GM18505 (cell line): Measurements from ENCODE around the gene OBSL1.

ENCODE experiments used
- ATAC-seq: cut with Tn5 transposase; IDR thresholded peaks from one replicate; pipeline ENCODE4 v1.9.1; 2021; ENCODE audit not compliant: unreplicated experiment
- POLR2A ChIP-seq: IDR thresholded peaks from 4 replicates; pipeline ENCODE4 v1.6.1; 2011; ENCODE audit warnings: borderline replicate concordance; ENCODE audit not compliant: insufficient read depth, insufficient read length; ENCODE audit errors: extremely low read depth

Gene OBSL1

GRCh38 chr2:219555956-219556355 is 15.4 kb downstream of the OBSL1 start:
- no peak for ATAC-seq
- no peak for TF ChIP-seq POLR2A

GRCh38 chr2:219554350-219554749 is 17.0 kb downstream of the OBSL1 start:
- ATAC-seq, result no peak
- TF ChIP-seq POLR2A, result no peak

GRCh38 chr2:219553463-219553963 is 17.8 kb downstream of the OBSL1 start:
- ATAC-seq, result no peak
- TF ChIP-seq POLR2A, result no peak

DNA sequence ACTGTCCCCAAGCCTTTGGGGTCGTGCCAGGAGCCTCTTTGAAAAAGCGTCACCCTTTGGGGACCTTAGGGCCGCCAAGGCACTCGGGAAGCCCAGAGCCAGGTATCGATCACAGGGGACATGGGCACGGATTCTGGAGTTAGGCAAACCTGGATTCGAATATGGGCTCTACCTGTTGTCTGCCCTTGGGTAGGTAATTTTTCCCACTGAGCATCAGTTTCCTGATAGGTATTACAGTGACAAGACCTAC is 18.2 kb downstream of the OBSL1 start:
- no peak for TF ChIP-seq POLR2A
- no peak for ATAC-seq

GRCh38 chr2:219552382-219553167 is 18.8 kb downstream of the OBSL1 start:
- TF ChIP-seq POLR2A, result no peak
- peak; percentile 89 for ATAC-seq

DNA sequence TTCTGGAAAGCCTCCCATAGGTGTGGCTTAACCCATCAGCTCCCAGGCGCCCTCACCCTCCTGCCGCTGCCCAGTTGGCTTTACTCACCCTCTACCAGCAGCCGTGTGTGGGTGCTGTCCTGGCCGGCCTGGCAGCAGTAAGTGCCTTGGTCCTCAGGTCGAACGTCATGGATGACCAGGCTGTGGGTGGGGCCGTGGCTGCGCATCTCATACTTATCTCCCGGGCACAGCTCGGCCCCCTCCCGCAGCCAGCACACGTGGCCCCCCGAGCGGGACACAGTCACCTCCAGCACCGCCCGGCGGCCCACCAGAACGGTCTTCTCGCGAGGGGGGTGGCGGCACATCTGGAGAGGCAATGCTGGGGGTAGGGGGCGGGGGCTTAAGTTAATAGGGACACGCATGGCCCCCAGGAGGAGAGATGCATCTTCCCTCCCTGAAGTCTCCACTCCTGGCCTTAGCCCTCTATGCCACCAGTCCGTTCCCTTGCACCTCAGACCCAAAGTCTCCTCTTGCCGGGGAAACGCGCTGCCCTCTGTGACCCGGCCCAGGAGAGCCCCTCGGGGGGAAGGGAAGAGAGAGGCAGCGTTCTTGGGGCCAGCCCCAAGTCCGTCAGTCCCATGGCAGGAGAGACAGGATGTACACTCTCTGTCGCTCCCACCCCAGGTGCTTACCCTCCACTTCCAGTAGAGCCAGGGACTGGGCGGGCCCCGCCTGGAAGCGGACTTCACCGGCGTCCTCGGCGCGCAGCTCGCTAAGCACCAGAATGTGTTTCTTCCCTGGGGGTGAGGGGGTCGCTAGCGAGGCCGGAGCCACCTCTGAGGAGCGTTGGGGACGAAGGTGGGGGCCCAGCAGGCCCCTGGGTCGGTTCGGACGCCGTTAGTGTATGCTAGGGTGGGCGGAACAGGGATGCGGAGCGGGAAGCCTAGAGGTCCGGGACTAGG is 19.6 kb downstream of the OBSL1 start:
- ATAC-seq, result peak; percentile 9

GRCh38 chr2:219549619-219550018 is 21.7 kb downstream of the OBSL1 start:
- ATAC-seq, result no peak

More for the DNA sequence above, 19.6 kb downstream of the OBSL1 start:
- no peak for TF ChIP-seq POLR2A

DNA sequence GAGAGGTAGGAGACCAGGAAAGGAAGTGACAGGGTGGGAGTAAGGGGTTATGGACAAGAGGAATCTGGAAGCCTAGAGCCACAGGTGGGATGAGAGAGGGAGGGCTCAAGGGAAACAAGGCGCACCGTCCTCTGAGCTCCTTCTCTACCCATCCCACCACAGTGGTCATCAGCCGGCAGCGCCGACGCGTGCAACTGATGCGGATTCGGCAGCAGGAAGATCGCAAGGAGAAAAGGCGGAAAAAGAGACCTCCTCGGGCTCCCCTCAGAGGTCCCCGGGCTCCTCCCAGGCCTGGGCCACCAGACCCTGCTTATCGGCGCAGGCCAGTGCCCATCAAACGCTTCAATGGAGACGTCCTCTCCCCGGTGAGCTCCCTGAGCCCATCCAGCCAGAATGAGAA is 22.3 kb downstream of the OBSL1 start:
- TF ChIP-seq POLR2A, result no peak
- no peak for ATAC-seq

More at GRCh38 chr2:219549619-219550018, 21.7 kb downstream of the OBSL1 start:
- no peak for TF ChIP-seq POLR2A

DNA sequence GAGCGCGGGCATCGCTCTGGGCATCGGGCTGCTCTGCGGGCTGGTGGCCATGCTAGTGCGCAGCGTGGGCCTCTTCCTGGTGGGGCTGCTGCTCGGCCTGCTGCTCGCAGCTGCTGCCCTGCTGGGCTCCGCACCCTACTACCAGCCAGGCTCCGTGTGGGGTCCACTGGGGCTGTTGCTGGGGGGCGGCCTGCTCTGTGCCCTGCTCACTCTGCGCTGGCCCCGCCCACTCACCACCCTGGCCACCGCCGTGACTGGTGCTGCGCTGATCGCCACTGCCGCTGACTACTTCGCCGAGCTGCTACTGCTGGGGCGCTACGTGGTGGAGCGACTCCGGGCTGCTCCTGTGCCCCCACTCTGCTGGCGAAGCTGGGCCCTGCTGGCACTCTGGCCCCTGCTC is 23.7 kb downstream of the OBSL1 start:
- ATAC-seq, result no peak
- no peak for TF ChIP-seq POLR2A

DNA sequence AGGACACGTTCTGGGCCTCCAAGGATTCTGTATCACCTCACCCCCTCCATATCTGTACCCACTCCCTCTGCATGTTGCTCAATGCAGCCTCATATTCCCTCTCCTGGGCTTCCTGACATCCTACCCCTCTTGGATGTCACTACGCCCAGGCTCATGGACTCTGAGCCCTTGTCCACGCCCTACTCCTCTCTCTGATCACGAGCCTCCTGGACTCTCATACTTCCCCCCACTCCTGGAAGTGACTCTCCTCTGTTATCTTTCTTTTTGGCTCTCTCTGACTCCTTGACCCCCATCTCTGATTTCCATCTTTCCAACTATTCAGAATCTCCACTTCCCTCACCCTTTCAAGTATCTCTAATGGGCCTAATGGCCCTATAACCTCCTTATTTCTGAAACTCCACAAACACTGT is 25.4 kb downstream of the OBSL1 start:
- TF ChIP-seq POLR2A, result no peak
- ATAC-seq, result no peak

- no peak for ATAC-seq
- no peak for TF ChIP-seq POLR2A
Observed at GRCh38 chr2:219545295-219545942, 25.9 kb downstream of the OBSL1 start.

- ATAC-seq, result no peak
- TF ChIP-seq POLR2A, result no peak
Observed at GRCh38 chr2:219544567-219544966, 26.8 kb downstream of the OBSL1 start.
